Fibroblast of villous mesenchyme (primary cell): ENCODE data around the gene PEAK1. TPM values are rescaled to one million over a fixed set of nuclear protein-coding genes. Genes with fewer than 3 reads are reported as not detected.
A peak's percentile ranks its signal among the peaks of the same experiment; 100 is the strongest.

ENCODE experiments used
- DNase-seq: peaks from one replicate; pipeline ENCODE4 v3.0.0-alpha.2; 2010; ENCODE audit warnings: low read depth
- H3K4me3 ChIP-seq: 2 replicates; pipeline ENCODE4 v1.5.1; 2011; ENCODE audit warnings: low read depth, mild to moderate bottlenecking, low read length
- CTCF ChIP-seq: IDR thresholded peaks from 2 replicates; pipeline ENCODE4 v1.5.1; 2012; ENCODE audit warnings: low read depth, mild to moderate bottlenecking, low read length; ENCODE audit not compliant: insufficient read depth
- total RNA-seq: library from RNA; depleted of rRNA; stranded (reverse); fragments of >200 nt; gene quantifications from 2 replicates; pipeline ENCODE4 v1.2.3, GENCODE V29; 2012

Gene PEAK1
- total RNA-seq, 1 donor: 77.3 TPM

GRCh38 chr15:77068633-77069032 is 351.3 kb downstream of the PEAK1 start:
- no peak for DNase-seq
- TF ChIP-seq CTCF: no peak
- no peak overlapping the region for H3K4me3 ChIP-seq

- H3K4me3 ChIP-seq: no peak overlapping the region
- DNase-seq: peak; percentile 56
- TF ChIP-seq CTCF: no peak
Measured at GRCh38 chr15:77067691-77068367, 352.1 kb downstream of the PEAK1 start.

- no peak for TF ChIP-seq CTCF
- H3K4me3 ChIP-seq: no peak overlapping the region
- peak; percentile 82 for DNase-seq
Measured at GRCh38 chr15:77066971-77067690, 352.8 kb downstream of the PEAK1 start.

GRCh38 chr15:77064539-77065308 is 355.2 kb downstream of the PEAK1 start:
- TF ChIP-seq CTCF: no peak
- peak; percentile 25 for DNase-seq
- H3K4me3 ChIP-seq: no peak overlapping the region

GRCh38 chr15:77064063-77064462 is 355.8 kb downstream of the PEAK1 start:
- H3K4me3 ChIP-seq: no peak overlapping the region
- DNase-seq: no peak
- no peak for TF ChIP-seq CTCF

GRCh38 chr15:77063249-77063648 is 356.7 kb downstream of the PEAK1 start:
- no peak overlapping the region for H3K4me3 ChIP-seq
- DNase-seq: no peak
- no peak for TF ChIP-seq CTCF
